GM23338 (cell line): Measurements from ENCODE around the gene SHISA8.

Experiments used
- CREB1 ChIP-seq: fragments of 250-450 bp; sonication (Bioruptor Pico); IDR thresholded peaks from 2 replicates; pipeline ENCODE4 v1.5.0; 2020; ENCODE audit warnings: low read depth, mild to moderate bottlenecking, moderate library complexity
- EZH2 ChIP-seq: fragments of 200-600 bp; sonication (generic); IDR thresholded peaks from one replicate; pipeline ENCODE4 v1.8.0; 2017; ENCODE audit warnings: antibody characterized with exemption, mild to moderate bottlenecking, low read depth; ENCODE audit not compliant: unreplicated experiment
- EZH2phosphoT487 ChIP-seq: fragments of 200-600 bp; sonication (generic); IDR thresholded peaks from one replicate; pipeline ENCODE4 v1.8.1; 2018; ENCODE audit warnings: antibody characterized with exemption; ENCODE audit not compliant: unreplicated experiment
- JUNB ChIP-seq: IDR thresholded peaks from one replicate; pipeline ENCODE4 v1.6.1; 2016; ENCODE audit warnings: antibody characterized with exemption; ENCODE audit not compliant: unreplicated experiment
- NANOG ChIP-seq: IDR thresholded peaks from 2 replicates; pipeline ENCODE4 v1.6.1; 2016; ENCODE audit warnings: antibody characterized with exemption, borderline replicate concordance
- POLR2AphosphoS5 ChIP-seq: IDR thresholded peaks from 2 replicates; pipeline ENCODE4 v1.6.1; 2016; ENCODE audit warnings: antibody characterized with exemption, low read depth
- STAT1 ChIP-seq: IDR thresholded peaks from one replicate; pipeline ENCODE4 v1.6.1; 2016; ENCODE audit warnings: antibody characterized with exemption; ENCODE audit not compliant: unreplicated experiment
- ZNF114 ChIP-seq: fragments of 250-450 bp; sonication (Bioruptor Pico); IDR thresholded peaks from 2 replicates; pipeline ENCODE4 v1.5.0; 2020; ENCODE audit warnings: mild to moderate bottlenecking, moderate library complexity
- ZNF331 ChIP-seq: fragments of 250-450 bp; sonication (Bioruptor Pico); IDR thresholded peaks from 2 replicates; pipeline ENCODE4 v1.5.0; 2020; ENCODE audit warnings: low read depth, mild to moderate bottlenecking, moderate library complexity
- TF ChIP-seq, protein P1 (sequence below), 2 experiments: fragments of 200-600 bp in 1 of 2; sonication (generic) in 1 of 2; conservative IDR thresholded peaks; 2 replicates each; pipeline versions ENCODE4 v1.5.1 to v1.6.1; 2016 to 2017; ENCODE audit warnings: antibody characterized with exemption in 2 of 2, low read depth in 2 of 2, mild to moderate bottlenecking in 2 of 2, moderate library complexity in 1 of 2
- TF ChIP-seq, protein P2 (sequence below): IDR thresholded peaks from one replicate; pipeline ENCODE4 v1.6.1; 2018; ENCODE audit warnings: antibody characterized with exemption; ENCODE audit not compliant: unreplicated experiment
- TF ChIP-seq, protein P3 (sequence below): IDR thresholded peaks from 2 replicates; pipeline ENCODE4 v1.6.1; 2016; ENCODE audit warnings: antibody characterized with exemption

DNA sequence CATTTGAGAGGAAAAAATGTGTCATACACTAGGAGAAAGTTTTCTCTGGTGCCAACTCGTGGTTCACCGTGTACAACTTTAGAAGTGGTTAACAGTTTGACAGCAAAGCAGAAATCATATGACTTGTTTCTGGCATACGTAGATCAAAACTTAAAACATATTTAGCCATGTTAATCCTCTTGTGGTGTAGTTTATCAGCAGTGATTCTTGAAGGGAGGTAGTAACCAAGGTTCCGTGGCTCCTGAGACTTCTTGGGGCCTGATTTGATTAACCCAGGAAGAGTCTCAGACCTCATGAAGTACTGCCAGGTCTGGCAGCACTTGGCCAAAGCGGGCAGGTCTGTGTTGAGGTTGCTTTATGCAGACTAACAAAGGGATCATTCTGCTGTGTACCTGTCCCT is 41.5 kb downstream of the SHISA8 start:
- no peak for TF ChIP-seq POLR2AphosphoS5
- TF ChIP-seq, protein P1, sequence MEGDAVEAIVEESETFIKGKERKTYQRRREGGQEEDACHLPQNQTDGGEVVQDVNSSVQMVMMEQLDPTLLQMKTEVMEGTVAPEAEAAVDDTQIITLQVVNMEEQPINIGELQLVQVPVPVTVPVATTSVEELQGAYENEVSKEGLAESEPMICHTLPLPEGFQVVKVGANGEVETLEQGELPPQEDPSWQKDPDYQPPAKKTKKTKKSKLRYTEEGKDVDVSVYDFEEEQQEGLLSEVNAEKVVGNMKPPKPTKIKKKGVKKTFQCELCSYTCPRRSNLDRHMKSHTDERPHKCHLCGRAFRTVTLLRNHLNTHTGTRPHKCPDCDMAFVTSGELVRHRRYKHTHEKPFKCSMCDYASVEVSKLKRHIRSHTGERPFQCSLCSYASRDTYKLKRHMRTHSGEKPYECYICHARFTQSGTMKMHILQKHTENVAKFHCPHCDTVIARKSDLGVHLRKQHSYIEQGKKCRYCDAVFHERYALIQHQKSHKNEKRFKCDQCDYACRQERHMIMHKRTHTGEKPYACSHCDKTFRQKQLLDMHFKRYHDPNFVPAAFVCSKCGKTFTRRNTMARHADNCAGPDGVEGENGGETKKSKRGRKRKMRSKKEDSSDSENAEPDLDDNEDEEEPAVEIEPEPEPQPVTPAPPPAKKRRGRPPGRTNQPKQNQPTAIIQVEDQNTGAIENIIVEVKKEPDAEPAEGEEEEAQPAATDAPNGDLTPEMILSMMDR (conservative IDR thresholded peaks at IDR 0.05; ENCODE audit: low read depth in 2 of 2): no peak
- TF ChIP-seq ZNF114 (CRISPR knock-in tag): no peak
- TF ChIP-seq, protein P2, sequence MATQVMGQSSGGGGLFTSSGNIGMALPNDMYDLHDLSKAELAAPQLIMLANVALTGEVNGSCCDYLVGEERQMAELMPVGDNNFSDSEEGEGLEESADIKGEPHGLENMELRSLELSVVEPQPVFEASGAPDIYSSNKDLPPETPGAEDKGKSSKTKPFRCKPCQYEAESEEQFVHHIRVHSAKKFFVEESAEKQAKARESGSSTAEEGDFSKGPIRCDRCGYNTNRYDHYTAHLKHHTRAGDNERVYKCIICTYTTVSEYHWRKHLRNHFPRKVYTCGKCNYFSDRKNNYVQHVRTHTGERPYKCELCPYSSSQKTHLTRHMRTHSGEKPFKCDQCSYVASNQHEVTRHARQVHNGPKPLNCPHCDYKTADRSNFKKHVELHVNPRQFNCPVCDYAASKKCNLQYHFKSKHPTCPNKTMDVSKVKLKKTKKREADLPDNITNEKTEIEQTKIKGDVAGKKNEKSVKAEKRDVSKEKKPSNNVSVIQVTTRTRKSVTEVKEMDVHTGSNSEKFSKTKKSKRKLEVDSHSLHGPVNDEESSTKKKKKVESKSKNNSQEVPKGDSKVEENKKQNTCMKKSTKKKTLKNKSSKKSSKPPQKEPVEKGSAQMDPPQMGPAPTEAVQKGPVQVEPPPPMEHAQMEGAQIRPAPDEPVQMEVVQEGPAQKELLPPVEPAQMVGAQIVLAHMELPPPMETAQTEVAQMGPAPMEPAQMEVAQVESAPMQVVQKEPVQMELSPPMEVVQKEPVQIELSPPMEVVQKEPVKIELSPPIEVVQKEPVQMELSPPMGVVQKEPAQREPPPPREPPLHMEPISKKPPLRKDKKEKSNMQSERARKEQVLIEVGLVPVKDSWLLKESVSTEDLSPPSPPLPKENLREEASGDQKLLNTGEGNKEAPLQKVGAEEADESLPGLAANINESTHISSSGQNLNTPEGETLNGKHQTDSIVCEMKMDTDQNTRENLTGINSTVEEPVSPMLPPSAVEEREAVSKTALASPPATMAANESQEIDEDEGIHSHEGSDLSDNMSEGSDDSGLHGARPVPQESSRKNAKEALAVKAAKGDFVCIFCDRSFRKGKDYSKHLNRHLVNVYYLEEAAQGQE: no peak
- TF ChIP-seq EZH2: no peak
- no peak for TF ChIP-seq JUNB
- no peak for TF ChIP-seq EZH2phosphoT487
- no peak for TF ChIP-seq CREB1
- TF ChIP-seq, protein P3, sequence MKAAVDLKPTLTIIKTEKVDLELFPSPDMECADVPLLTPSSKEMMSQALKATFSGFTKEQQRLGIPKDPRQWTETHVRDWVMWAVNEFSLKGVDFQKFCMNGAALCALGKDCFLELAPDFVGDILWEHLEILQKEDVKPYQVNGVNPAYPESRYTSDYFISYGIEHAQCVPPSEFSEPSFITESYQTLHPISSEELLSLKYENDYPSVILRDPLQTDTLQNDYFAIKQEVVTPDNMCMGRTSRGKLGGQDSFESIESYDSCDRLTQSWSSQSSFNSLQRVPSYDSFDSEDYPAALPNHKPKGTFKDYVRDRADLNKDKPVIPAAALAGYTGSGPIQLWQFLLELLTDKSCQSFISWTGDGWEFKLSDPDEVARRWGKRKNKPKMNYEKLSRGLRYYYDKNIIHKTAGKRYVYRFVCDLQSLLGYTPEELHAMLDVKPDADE: no peak
- no peak for TF ChIP-seq NANOG
- no peak for TF ChIP-seq STAT1
- TF ChIP-seq ZNF331: no peak
